ENCODE results near the gene ACSM5. TPM values are rescaled to one million over a fixed set of nuclear protein-coding genes. Genes with fewer than 3 reads are reported as not detected.

The ACSM5 gene
- total and polyA plus RNA-seq, 2 donors from 2014 or later: 8.6 to 22.8 TPM

DNA sequence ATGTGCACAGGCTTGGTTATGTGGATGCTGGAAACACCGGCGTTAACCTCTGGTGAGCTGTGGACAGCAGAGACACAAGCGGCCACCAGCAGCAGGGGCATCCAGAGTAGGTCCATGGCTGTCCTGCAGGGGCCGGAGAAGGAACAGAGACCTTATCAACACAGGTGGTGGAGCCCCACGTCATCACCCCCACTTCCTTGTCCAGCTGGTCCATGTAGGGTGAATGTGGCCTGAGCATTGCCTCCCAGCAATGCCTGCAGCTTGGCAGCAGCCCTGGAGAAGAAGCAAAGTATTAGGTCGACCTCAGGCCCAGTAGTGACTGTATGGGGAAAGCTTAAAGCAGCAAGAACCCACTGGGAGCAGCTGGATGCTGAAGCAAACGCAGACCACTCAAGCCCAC, 10.1 kb upstream of the ACSM5 start:
- no peaks in the 10 kb centered on the region for H3K9me3 ChIP-seq (ENCODE audit: control insufficient read depth in 2 of 3, insufficient read depth in 1 of 3, low read length in 3 of 3)

GRCh38 chr16:20401066-20401465, 8.3 kb upstream of the ACSM5 start:
- intact Hi-C loops (cut with DNase I): no loop called here
- Histone ChIP-seq H3K27ac (ENCODE audit: low read depth in 2 of 2, low read length in 2 of 2) (no peak overlapping the region), H3K9me3 (ENCODE audit: control insufficient read depth in 2 of 3, insufficient read depth in 1 of 3, low read length in 3 of 3) (no peaks in the 10 kb centered on the region), H3K4me1 (ENCODE audit: control insufficient read depth in 2 of 3, insufficient read depth in 2 of 3, low read depth in 1 of 3, low read length in 3 of 3) (peaks cover 0 to 2% (median 0%) of the 10 kb centered on the region in 3 donors), H3K9ac (ENCODE audit: low read length in 3 of 3) (no peak overlapping the region), H3K27me3 (ENCODE audit: control insufficient read depth, insufficient read depth, low read length) (no peaks in the 10 kb centered on the region), H3K4me3 (ENCODE audit: low read length in 3 of 3) (no peak overlapping the region), H3K36me3 (ENCODE audit: control insufficient read depth in 2 of 3, insufficient read depth in 3 of 3, low read length in 3 of 3) (no peaks in the 10 kb centered on the region)
- TF ChIP-seq CTCF (IDR thresholded peaks at IDR 0.05; ENCODE audit: borderline replicate concordance, extremely low read depth, insufficient read depth): no peak
- no peak for FAIRE-seq
- DNase-seq: no peak

More for the DNA sequence above, 10.1 kb upstream of the ACSM5 start:
- no peaks in the 10 kb centered on the region for H3K36me3 ChIP-seq (ENCODE audit: control insufficient read depth in 2 of 3, insufficient read depth in 3 of 3, low read length in 3 of 3)
- no peak overlapping the region for H3K9ac ChIP-seq (ENCODE audit: low read length in 3 of 3)
- intact Hi-C loops (cut with DNase I): no loop called here
- no peak for FAIRE-seq
- no peak for DNase-seq
- no peak overlapping the region for H3K27ac ChIP-seq (ENCODE audit: low read depth in 2 of 2, low read length in 2 of 2)
- H3K27me3 ChIP-seq (ENCODE audit: control insufficient read depth, insufficient read depth, low read length): no peaks in the 10 kb centered on the region
- peaks cover 0 to 6% (median 2%) of the 10 kb centered on the region in 3 donors for H3K4me1 ChIP-seq (ENCODE audit: control insufficient read depth in 2 of 3, insufficient read depth in 2 of 3, low read depth in 1 of 3, low read length in 3 of 3)
- TF ChIP-seq CTCF (IDR thresholded peaks at IDR 0.05; ENCODE audit: borderline replicate concordance, extremely low read depth, insufficient read depth): no peak
- H3K4me3 ChIP-seq (ENCODE audit: low read length in 3 of 3): no peak overlapping the region

GRCh38 chr16:20401475-20402016, 7.8 kb upstream of the ACSM5 start:
- Histone ChIP-seq H3K4me3 (ENCODE audit: low read length in 3 of 3) (no peak overlapping the region), H3K36me3 (ENCODE audit: control insufficient read depth in 2 of 3, insufficient read depth in 3 of 3, low read length in 3 of 3) (no peaks in the 10 kb centered on the region), H3K9ac (ENCODE audit: low read length in 3 of 3) (no peak overlapping the region), H3K27ac (ENCODE audit: low read depth in 2 of 2, low read length in 2 of 2) (no peak overlapping the region), H3K9me3 (ENCODE audit: control insufficient read depth in 2 of 3, insufficient read depth in 1 of 3, low read length in 3 of 3) (no peaks in the 10 kb centered on the region), H3K27me3 (ENCODE audit: control insufficient read depth, insufficient read depth, low read length) (no peaks in the 10 kb centered on the region), H3K4me1 (ENCODE audit: control insufficient read depth in 2 of 3, insufficient read depth in 2 of 3, low read depth in 1 of 3, low read length in 3 of 3) (peaks cover 0 to 2% (median 0%) of the 10 kb centered on the region in 3 donors)
- peak in 4 of 5 donors; percentile 26 to 38 (median 34) for DNase-seq
- intact Hi-C loops (cut with DNase I): no loop called here
- TF ChIP-seq CTCF (IDR thresholded peaks at IDR 0.05; ENCODE audit: borderline replicate concordance, extremely low read depth, insufficient read depth): no peak
- FAIRE-seq: no peak

- intact Hi-C loops (cut with DNase I): no loop called here
- FAIRE-seq (no peak), DNase-seq (no peak)
- no peak overlapping the region for H3K27ac ChIP-seq (ENCODE audit: low read depth in 2 of 2, low read length in 2 of 2)
- no peak overlapping the region for H3K9ac ChIP-seq (ENCODE audit: low read length in 3 of 3)
- H3K36me3 ChIP-seq (ENCODE audit: control insufficient read depth in 2 of 3, insufficient read depth in 3 of 3, low read length in 3 of 3): no peaks in the 10 kb centered on the region
- no peaks in the 10 kb centered on the region for H3K9me3 ChIP-seq (ENCODE audit: control insufficient read depth in 2 of 3, insufficient read depth in 1 of 3, low read length in 3 of 3)
- TF ChIP-seq CTCF (IDR thresholded peaks at IDR 0.05; ENCODE audit: borderline replicate concordance, extremely low read depth, insufficient read depth): no peak
- H3K4me3 ChIP-seq (ENCODE audit: low read length in 3 of 3): no peak overlapping the region
- H3K4me1 ChIP-seq (ENCODE audit: control insufficient read depth in 2 of 3, insufficient read depth in 2 of 3, low read depth in 1 of 3, low read length in 3 of 3): peaks cover 0 to 1% (median 0%) of the 10 kb centered on the region in 3 donors
- H3K27me3 ChIP-seq (ENCODE audit: control insufficient read depth, insufficient read depth, low read length): no peaks in the 10 kb centered on the region
Observed at GRCh38 chr16:20402651-20403050, 6.7 kb upstream of the ACSM5 start.

Measured in kidney (tissue), 14 donors.